Measurements from ENCODE around the gene DHX57.

- TF ChIP-seq CTCF (IDR thresholded peaks at IDR 0.05; ENCODE audit: insufficient read depth, low read length) (no peak), GABPA (IDR thresholded peaks at IDR 0.05; ENCODE audit: low read depth) (no peak)
- TF ChIP-seq, protein P1, sequence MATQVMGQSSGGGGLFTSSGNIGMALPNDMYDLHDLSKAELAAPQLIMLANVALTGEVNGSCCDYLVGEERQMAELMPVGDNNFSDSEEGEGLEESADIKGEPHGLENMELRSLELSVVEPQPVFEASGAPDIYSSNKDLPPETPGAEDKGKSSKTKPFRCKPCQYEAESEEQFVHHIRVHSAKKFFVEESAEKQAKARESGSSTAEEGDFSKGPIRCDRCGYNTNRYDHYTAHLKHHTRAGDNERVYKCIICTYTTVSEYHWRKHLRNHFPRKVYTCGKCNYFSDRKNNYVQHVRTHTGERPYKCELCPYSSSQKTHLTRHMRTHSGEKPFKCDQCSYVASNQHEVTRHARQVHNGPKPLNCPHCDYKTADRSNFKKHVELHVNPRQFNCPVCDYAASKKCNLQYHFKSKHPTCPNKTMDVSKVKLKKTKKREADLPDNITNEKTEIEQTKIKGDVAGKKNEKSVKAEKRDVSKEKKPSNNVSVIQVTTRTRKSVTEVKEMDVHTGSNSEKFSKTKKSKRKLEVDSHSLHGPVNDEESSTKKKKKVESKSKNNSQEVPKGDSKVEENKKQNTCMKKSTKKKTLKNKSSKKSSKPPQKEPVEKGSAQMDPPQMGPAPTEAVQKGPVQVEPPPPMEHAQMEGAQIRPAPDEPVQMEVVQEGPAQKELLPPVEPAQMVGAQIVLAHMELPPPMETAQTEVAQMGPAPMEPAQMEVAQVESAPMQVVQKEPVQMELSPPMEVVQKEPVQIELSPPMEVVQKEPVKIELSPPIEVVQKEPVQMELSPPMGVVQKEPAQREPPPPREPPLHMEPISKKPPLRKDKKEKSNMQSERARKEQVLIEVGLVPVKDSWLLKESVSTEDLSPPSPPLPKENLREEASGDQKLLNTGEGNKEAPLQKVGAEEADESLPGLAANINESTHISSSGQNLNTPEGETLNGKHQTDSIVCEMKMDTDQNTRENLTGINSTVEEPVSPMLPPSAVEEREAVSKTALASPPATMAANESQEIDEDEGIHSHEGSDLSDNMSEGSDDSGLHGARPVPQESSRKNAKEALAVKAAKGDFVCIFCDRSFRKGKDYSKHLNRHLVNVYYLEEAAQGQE (IDR thresholded peaks at IDR 0.05; ENCODE audit: insufficient replicate concordance, low read depth) = no peak
Measured at GRCh38 chr2:38778687-38779082, 97.0 kb downstream of the DHX57 start.

Data from HL-60 (cell line).